WTC11 (cell line): ENCODE measurements around the gene WWOX. TPM values are rescaled to one million over a fixed set of nuclear protein-coding genes. Genes with fewer than 3 reads are reported as not detected.

Experiments used
- ATAC-seq: fragments of 200-7000 bp; cut with Tn5 transposase; 2 replicates; pipeline ENCODE4 v1.10.0; 2021; ENCODE audit warnings: mild to moderate bottlenecking, moderate library complexity
- CTCF ChIA-PET: fragments of 300-600 bp; sonication (Branson Sonifier 250); formaldehyde crosslinking; loops from one replicate; lab custom pipeline; 2021; ENCODE audit warnings: antibody characterized with exemption; lab: Charles Lee
- POLR2A ChIA-PET: fragments of 350-600 bp; sonication (Branson Sonifier 250); formaldehyde crosslinking; loops from one replicate; lab custom pipeline; 2021; ENCODE audit warnings: antibody characterized with exemption; lab: Charles Lee
- DNase-seq: peaks from one replicate; pipeline ENCODE4 v3.0.0; 2021; ENCODE audit warnings: low spot score
- H3K27ac Mint-ChIP-seq: 2 replicates; pipeline ENCODE4 v1.8.0; 2021; ENCODE audit warnings: mixed read lengths
- H3K27me3 Mint-ChIP-seq: 2 replicates; pipeline ENCODE4 v1.8.0; 2021; ENCODE audit warnings: low read depth, mild to moderate bottlenecking, moderate library complexity, mixed read lengths
- H3K36me3 Mint-ChIP-seq: 2 replicates; pipeline ENCODE4 v1.8.0; 2021; ENCODE audit warnings: mixed read lengths
- H3K4me1 Mint-ChIP-seq: 2 replicates; pipeline ENCODE4 v1.8.0; 2022; ENCODE audit warnings: mixed read lengths
- H3K4me3 Mint-ChIP-seq: 2 replicates; pipeline ENCODE4 v1.8.0; 2021; ENCODE audit warnings: mild to moderate bottlenecking, moderate library complexity, mixed read lengths
- H3K9me3 Mint-ChIP-seq: 2 replicates; pipeline ENCODE4 v1.8.0; 2021; ENCODE audit warnings: mixed read lengths
- E2F1 ChIP-seq: sonication (generic); formaldehyde crosslinking; IDR thresholded peaks from 2 replicates; pipeline ENCODE4 v1.8.0; 2022; ENCODE audit warnings: mild to moderate bottlenecking, missing genetic modification reagents
- JUN ChIP-seq: sonication (generic); formaldehyde crosslinking; IDR thresholded peaks from 2 replicates; pipeline ENCODE4 v1.8.0; 2023; ENCODE audit warnings: mild to moderate bottlenecking, missing genetic modification reagents
- NFATC4 ChIP-seq: fragments of 250-450 bp; sonication (Bioruptor Pico); IDR thresholded peaks from 2 replicates; pipeline ENCODE4 v1.9.0; 2021; ENCODE audit warnings: mild to moderate bottlenecking
- NFYB ChIP-seq: sonication (generic); formaldehyde crosslinking; conservative IDR thresholded peaks from 2 replicates; pipeline ENCODE4 v1.8.0; 2022; ENCODE audit warnings: low read depth, missing genetic modification reagents
- NR2C2 ChIP-seq: sonication (generic); formaldehyde crosslinking; IDR thresholded peaks from 2 replicates; pipeline ENCODE4 v1.8.0; 2022; ENCODE audit warnings: mild to moderate bottlenecking, missing genetic modification reagents
- NR3C1 ChIP-seq: sonication (generic); formaldehyde crosslinking; conservative IDR thresholded peaks from 2 replicates; pipeline ENCODE4 v1.8.1; 2023; ENCODE audit warnings: low read depth, mild to moderate bottlenecking, missing genetic modification reagents
- RORB ChIP-seq: fragments of 250-450 bp; sonication (Bioruptor Pico); IDR thresholded peaks from 2 replicates; pipeline ENCODE4 v1.9.0; 2021; ENCODE audit warnings: mild to moderate bottlenecking
- SMAD4 ChIP-seq: sonication (generic); formaldehyde crosslinking; IDR thresholded peaks from 2 replicates; pipeline ENCODE4 v1.8.0; 2022; ENCODE audit warnings: mild to moderate bottlenecking, missing genetic modification reagents
- SOX15 ChIP-seq: fragments of 250-450 bp; sonication (Bioruptor Pico); IDR thresholded peaks from 2 replicates; pipeline ENCODE4 v1.9.0; 2021; ENCODE audit warnings: mild to moderate bottlenecking
- STAT6 ChIP-seq: sonication (generic); formaldehyde crosslinking; conservative IDR thresholded peaks from 2 replicates; pipeline ENCODE4 v1.8.1; 2023; ENCODE audit warnings: mild to moderate bottlenecking, low read depth, missing genetic modification reagents, moderate library complexity
- TP53 ChIP-seq: sonication (generic); formaldehyde crosslinking; IDR thresholded peaks from 2 replicates; pipeline ENCODE4 v1.8.1; 2023; ENCODE audit warnings: mild to moderate bottlenecking, missing genetic modification reagents
- ZNF138 ChIP-seq: sonication (generic); formaldehyde crosslinking; conservative IDR thresholded peaks from 2 replicates; pipeline ENCODE4 v1.8.1; 2022; ENCODE audit warnings: mild to moderate bottlenecking, moderate library complexity, missing genetic modification reagents
- ZNF232 ChIP-seq: sonication (generic); formaldehyde crosslinking; IDR thresholded peaks from 2 replicates; pipeline ENCODE4 v1.8.0; 2022; ENCODE audit warnings: mild to moderate bottlenecking, missing genetic modification reagents
- ZNF263 ChIP-seq: sonication (generic); formaldehyde crosslinking; IDR thresholded peaks from 2 replicates; pipeline ENCODE4 v1.8.1; 2022; ENCODE audit warnings: low read depth, mild to moderate bottlenecking, moderate library complexity, missing genetic modification reagents
- ZNF317 ChIP-seq: sonication (generic); formaldehyde crosslinking; IDR thresholded peaks from 2 replicates; pipeline ENCODE4 v1.8.1; 2023; ENCODE audit warnings: low read depth, mild to moderate bottlenecking, moderate library complexity, missing genetic modification reagents, borderline replicate concordance
- ZNF396 ChIP-seq: fragments of 250-450 bp; sonication (Bioruptor Pico); IDR thresholded peaks from 2 replicates; pipeline ENCODE4 v1.8.0; 2021; ENCODE audit warnings: mild to moderate bottlenecking, moderate library complexity, borderline replicate concordance
- ZNF423 ChIP-seq: fragments of 250-450 bp; sonication (Bioruptor Pico); IDR thresholded peaks from 2 replicates; pipeline ENCODE4 v2.1.2; 2022; ENCODE audit warnings: mild to moderate bottlenecking, moderate library complexity
- ZNF425 ChIP-seq: fragments of 250-450 bp; sonication (Bioruptor Pico); conservative IDR thresholded peaks from 2 replicates; pipeline ENCODE4 v1.9.0; 2021; ENCODE audit warnings: mild to moderate bottlenecking
- total RNA-seq: library from RNA; stranded (reverse); gene quantifications from 3 replicates; pipeline ENCODE4 v1.2.3, GENCODE V29; 2021
- TF ChIP-seq, protein P1 (sequence below): sonication (generic); formaldehyde crosslinking; IDR thresholded peaks from 2 replicates; pipeline ENCODE4 v1.8.1; 2023; ENCODE audit warnings: mild to moderate bottlenecking, missing genetic modification reagents, moderate library complexity
- TF ChIP-seq, protein P2 (sequence below): sonication (generic); formaldehyde crosslinking; IDR thresholded peaks from 2 replicates; pipeline ENCODE4 v1.8.1; 2022; ENCODE audit warnings: mild to moderate bottlenecking, moderate library complexity, missing genetic modification reagents
- TF ChIP-seq, protein P3 (sequence below): fragments of 250-450 bp; sonication (Bioruptor Pico); IDR thresholded peaks from 2 replicates; pipeline ENCODE4 v1.9.0; 2021; ENCODE audit warnings: mild to moderate bottlenecking, borderline replicate concordance

The WWOX gene
- total RNA-seq, 1 experiment from 2014 or later = 15.7 TPM

DNA sequence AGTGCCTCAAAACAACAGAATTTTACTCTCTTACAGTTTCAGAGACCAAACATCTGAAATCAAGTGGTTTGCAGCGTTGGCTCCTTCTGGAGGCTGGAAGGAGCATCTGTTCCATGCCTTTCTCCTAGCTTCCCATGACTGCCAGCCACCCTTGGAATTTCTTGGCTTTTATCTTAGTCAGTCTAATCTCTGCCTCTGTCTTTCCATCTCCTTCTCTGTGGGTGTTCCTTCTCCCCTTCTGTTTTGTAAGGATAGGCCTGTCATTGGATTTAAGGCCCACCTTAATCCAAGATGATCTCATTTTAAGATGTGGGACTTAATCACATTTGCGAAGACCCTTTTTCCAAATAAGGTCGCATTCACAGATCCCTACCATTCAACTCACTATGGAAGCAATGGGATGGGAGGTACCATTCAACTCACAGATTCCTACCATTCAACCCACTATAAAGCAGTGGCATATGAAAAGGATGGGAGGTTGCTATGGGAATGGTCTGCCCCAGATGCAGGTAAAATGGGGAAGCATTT, 321.8 kb downstream of the WWOX start (continued):
- TF ChIP-seq ZNF138 (CRISPR knock-in tag) = no peak
- TF ChIP-seq JUN (CRISPR knock-in tag) = no peak
- no peak for TF ChIP-seq RORB (CRISPR knock-in tag)
- TF ChIP-seq STAT6 = no peak
- no peak for TF ChIP-seq E2F1 (CRISPR knock-in tag)
- TF ChIP-seq, protein P1, sequence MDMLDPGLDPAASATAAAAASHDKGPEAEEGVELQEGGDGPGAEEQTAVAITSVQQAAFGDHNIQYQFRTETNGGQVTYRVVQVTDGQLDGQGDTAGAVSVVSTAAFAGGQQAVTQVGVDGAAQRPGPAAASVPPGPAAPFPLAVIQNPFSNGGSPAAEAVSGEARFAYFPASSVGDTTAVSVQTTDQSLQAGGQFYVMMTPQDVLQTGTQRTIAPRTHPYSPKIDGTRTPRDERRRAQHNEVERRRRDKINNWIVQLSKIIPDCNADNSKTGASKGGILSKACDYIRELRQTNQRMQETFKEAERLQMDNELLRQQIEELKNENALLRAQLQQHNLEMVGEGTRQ = no peak
- no peak for TF ChIP-seq ZNF232 (CRISPR knock-in tag)

DNA sequence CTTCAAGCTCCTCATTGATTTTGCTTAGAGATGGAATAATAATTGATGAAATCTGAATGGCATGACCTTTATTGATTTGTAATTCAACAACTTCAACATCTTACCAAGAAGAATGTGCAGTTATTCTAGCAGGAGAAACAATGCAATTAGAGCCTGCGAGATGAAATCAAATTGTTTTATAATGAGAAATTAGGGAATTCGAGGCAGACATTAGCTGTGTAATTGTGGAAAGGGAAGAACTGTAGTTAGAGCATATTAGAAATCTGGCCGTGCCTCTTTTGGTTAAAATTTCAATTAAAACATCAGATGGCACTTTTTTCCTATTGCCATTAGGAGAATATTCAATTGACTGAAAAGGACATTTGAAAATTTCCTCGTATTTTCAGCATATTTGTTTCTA, 325.8 kb downstream of the WWOX start:
- Mint-ChIP-seq H3K27ac (no peak overlapping the region), H3K4me1 (peaks cover 3% of the 10 kb centered on the region), H3K36me3 (no peaks in the 10 kb centered on the region), H3K9me3 (peaks cover under 1% of the 10 kb centered on the region; the same call in 1 of the 2 replicates), H3K4me3 (no peak overlapping the region), H3K27me3 (no peaks in the 10 kb centered on the region)
- ChIA-PET POLR2A (no interaction called here), CTCF (no interaction called here)
- DNase-seq (no peak), ATAC-seq (no peak)
- TF ChIP-seq NFATC4 (no peak), NR2C2 (CRISPR knock-in tag) (no peak), ZNF396 (no peak), SMAD4 (CRISPR knock-in tag) (no peak), ZNF423 (CRISPR knock-in tag) (no peak), ZNF317 (CRISPR knock-in tag) (no peak), ZNF263 (CRISPR knock-in tag) (no peak), ZNF425 (CRISPR knock-in tag) (no peak), TP53 (no peak), SOX15 (CRISPR knock-in tag) (no peak), NFYB (CRISPR knock-in tag) (no peak), STAT6 (no peak), NR3C1 (no peak)
- TF ChIP-seq, protein P2, sequence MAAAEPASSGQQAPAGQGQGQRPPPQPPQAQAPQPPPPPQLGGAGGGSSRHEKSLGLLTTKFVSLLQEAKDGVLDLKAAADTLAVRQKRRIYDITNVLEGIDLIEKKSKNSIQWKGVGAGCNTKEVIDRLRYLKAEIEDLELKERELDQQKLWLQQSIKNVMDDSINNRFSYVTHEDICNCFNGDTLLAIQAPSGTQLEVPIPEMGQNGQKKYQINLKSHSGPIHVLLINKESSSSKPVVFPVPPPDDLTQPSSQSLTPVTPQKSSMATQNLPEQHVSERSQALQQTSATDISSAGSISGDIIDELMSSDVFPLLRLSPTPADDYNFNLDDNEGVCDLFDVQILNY = no peak
- TF ChIP-seq, protein P3, sequence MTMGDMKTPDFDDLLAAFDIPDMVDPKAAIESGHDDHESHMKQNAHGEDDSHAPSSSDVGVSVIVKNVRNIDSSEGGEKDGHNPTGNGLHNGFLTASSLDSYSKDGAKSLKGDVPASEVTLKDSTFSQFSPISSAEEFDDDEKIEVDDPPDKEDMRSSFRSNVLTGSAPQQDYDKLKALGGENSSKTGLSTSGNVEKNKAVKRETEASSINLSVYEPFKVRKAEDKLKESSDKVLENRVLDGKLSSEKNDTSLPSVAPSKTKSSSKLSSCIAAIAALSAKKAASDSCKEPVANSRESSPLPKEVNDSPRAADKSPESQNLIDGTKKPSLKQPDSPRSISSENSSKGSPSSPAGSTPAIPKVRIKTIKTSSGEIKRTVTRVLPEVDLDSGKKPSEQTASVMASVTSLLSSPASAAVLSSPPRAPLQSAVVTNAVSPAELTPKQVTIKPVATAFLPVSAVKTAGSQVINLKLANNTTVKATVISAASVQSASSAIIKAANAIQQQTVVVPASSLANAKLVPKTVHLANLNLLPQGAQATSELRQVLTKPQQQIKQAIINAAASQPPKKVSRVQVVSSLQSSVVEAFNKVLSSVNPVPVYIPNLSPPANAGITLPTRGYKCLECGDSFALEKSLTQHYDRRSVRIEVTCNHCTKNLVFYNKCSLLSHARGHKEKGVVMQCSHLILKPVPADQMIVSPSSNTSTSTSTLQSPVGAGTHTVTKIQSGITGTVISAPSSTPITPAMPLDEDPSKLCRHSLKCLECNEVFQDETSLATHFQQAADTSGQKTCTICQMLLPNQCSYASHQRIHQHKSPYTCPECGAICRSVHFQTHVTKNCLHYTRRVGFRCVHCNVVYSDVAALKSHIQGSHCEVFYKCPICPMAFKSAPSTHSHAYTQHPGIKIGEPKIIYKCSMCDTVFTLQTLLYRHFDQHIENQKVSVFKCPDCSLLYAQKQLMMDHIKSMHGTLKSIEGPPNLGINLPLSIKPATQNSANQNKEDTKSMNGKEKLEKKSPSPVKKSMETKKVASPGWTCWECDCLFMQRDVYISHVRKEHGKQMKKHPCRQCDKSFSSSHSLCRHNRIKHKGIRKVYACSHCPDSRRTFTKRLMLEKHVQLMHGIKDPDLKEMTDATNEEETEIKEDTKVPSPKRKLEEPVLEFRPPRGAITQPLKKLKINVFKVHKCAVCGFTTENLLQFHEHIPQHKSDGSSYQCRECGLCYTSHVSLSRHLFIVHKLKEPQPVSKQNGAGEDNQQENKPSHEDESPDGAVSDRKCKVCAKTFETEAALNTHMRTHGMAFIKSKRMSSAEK (CRISPR knock-in tag) = no peak
